Right ventricle myocardium inferior (tissue), 1 donor: ENCODE data around the gene DDX4. TPM values are rescaled to one million over a fixed set of nuclear protein-coding genes. Genes with fewer than 3 reads are reported as not detected.
"Not testable (repeated sequence)": the region's sequence is repeated elsewhere in the genome, so short reads cannot be mapped to it uniquely, and the experiment has no call there.

Source experiments
- ATAC-seq: fragments of 200-7000 bp; cut with Tn5 transposase; one replicate; pipeline ENCODE4 v1.9.1; 2020; ENCODE audit warnings: mild to moderate bottlenecking, moderate library complexity
- DNase-seq: peaks from one replicate; pipeline ENCODE4 v3.0.0; 2021; ENCODE audit errors: missing footprints
- intact Hi-C: fragments of 100-400 bp; cut with DNase I; formaldehyde crosslinking; loops from one replicate; pipeline ENCODE4 v1.11.0; 2022
- total RNA-seq: library from RNA; stranded (reverse); fragmentation: NEBNext Ultra II Directional; extraction: Animal tissue kit (Norgen Biotek cat#: 25700); gene quantifications from one replicate; pipeline ENCODE4 v1.2.1, GENCODE V29; 2021
- donor health status: DM: no; HTN: yes; CAD: no; lungs with severe emphysema.

Gene DDX4
- total RNA-seq, 1 donor from 2014 or later = not detected

GRCh38 chr5:55800924-55801323 lies 63.1 kb downstream of the DDX4 start:
- intact Hi-C loops = no loop called here
- ATAC-seq = no peak

GRCh38 chr5:55808814-55809213 lies 71.0 kb downstream of the DDX4 start:
- intact Hi-C loops, DNase-seq, ATAC-seq: not testable (repeated sequence)

More at GRCh38 chr5:55800924-55801323, 63.1 kb downstream of the DDX4 start:
- DNase-seq = no peak

GRCh38 chr5:55815939-55816338 lies 78.1 kb downstream of the DDX4 start:
- DNase-seq, ATAC-seq, intact Hi-C loops: not testable (repeated sequence)

GRCh38 chr5:55816342-55816741 lies 78.5 kb downstream of the DDX4 start:
- intact Hi-C loops = no loop called here
- ATAC-seq = no peak
- DNase-seq = no peak

GRCh38 chr5:55817030-55817429 lies 79.2 kb downstream of the DDX4 start:
- intact Hi-C loops = no loop called here
- ATAC-seq (no peak), DNase-seq (no peak)

- ATAC-seq (no peak), DNase-seq (no peak)
- intact Hi-C loops = no loop called here
Observed at GRCh38 chr5:55820488-55820887, 82.6 kb downstream of the DDX4 start.

GRCh38 chr5:55821731-55822512 lies 84.1 kb downstream of the DDX4 start:
- intact Hi-C loops = no loop called here
- ATAC-seq (no peak), DNase-seq (no peak)

GRCh38 chr5:55823151-55823796 lies 85.4 kb downstream of the DDX4 start:
- intact Hi-C loops = no loop called here
- no peak for ATAC-seq
- no peak for DNase-seq

GRCh38 chr5:55829956-55830355 lies 92.1 kb downstream of the DDX4 start:
- intact Hi-C loops = no loop called here
- ATAC-seq (no peak), DNase-seq (no peak)

- DNase-seq (no peak), ATAC-seq (no peak)
- intact Hi-C loops = no loop called here
Observed at GRCh38 chr5:55832446-55832845, 94.6 kb downstream of the DDX4 start.

- no peak for ATAC-seq
- intact Hi-C loops = no loop called here
- DNase-seq = no peak
Observed at GRCh38 chr5:55836191-55836590, 98.3 kb downstream of the DDX4 start.

- intact Hi-C loops = no loop called here
- no peak for DNase-seq
- ATAC-seq = no peak
Observed at GRCh38 chr5:55841976-55842375, 104.1 kb downstream of the DDX4 start.

GRCh38 chr5:55847837-55848236 lies 110.0 kb downstream of the DDX4 start:
- intact Hi-C loops = no loop called here
- ATAC-seq (no peak), DNase-seq (no peak)

GRCh38 chr5:55848783-55849182 lies 110.9 kb downstream of the DDX4 start:
- DNase-seq = no peak
- intact Hi-C loops = no loop called here
- ATAC-seq = no peak

- ATAC-seq (no peak), DNase-seq (no peak)
- intact Hi-C loops = no loop called here
Observed at GRCh38 chr5:55850839-55851674, 113.2 kb downstream of the DDX4 start, which contains the start of gene IL31RA. IL31RA (plus strand) TSS chr5:55851357; CDS start chr5:55851571, 214 bp downstream.

GRCh38 chr5:55851675-55851979 lies 113.8 kb downstream of the DDX4 start:
- ATAC-seq (no peak), DNase-seq (no peak)
- intact Hi-C loops = no loop called here

- DNase-seq = no peak
- ATAC-seq = no peak
- intact Hi-C loops = no loop called here
Observed at GRCh38 chr5:55852503-55852902, 114.6 kb downstream of the DDX4 start.

- intact Hi-C loops = no loop called here
- ATAC-seq = no peak
Observed at GRCh38 chr5:55853041-55853670, 115.3 kb downstream of the DDX4 start.

GRCh38 chr5:55853818-55854217 lies 116.0 kb downstream of the DDX4 start:
- DNase-seq = no peak
- no peak for ATAC-seq
- intact Hi-C loops = no loop called here

More at GRCh38 chr5:55853041-55853670, 115.3 kb downstream of the DDX4 start:
- DNase-seq = no peak
